ENCODE measurements around the gene PDE6C. TPM values are rescaled to one million over a fixed set of nuclear protein-coding genes. Genes with fewer than 3 reads are reported as not detected.

The PDE6C gene
- polyA plus RNA-seq, 1 of the 3 experiments (the other 2 are of a cell fraction) = not detected

DNA sequence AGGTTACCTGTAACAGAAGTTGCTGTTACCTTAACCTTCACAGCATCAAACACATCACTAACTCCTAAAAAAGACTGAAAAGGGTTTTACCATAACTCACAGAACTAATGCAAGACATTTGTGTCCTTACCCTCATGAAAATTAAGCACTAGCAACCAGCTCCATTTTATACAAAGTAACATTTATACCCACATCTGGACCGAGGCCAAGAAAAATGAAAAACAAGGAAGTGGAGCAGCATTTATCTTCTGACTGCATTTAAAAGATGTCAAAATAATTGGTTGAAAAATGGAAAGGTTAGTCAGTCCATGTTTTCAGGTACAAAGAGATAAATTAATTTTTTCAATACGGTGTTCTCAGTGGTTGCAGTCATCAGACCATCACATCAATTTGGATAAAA lies 8.2 kb upstream of the PDE6C start:
- Histone ChIP-seq H3K79me2 (ENCODE audit: insufficient read depth) (no peaks in the 10 kb centered on the region), H3K4me3 (ENCODE audit: low read depth in 2 of 2, low read length in 1 of 2) (no peak overlapping the region), H2AFZ (ENCODE audit: low read depth) (no peak overlapping the region), H3K4me2 (no peak overlapping the region), H4K20me1 (ENCODE audit: insufficient read depth) (no peaks in the 10 kb centered on the region), H3K27me3 (ENCODE audit: insufficient read depth) (peaks cover 28% of the 10 kb centered on the region; the same call in 1 of the 2 replicates), H3K9me2 (no peaks in the 10 kb centered on the region), H3K9me3 (no peaks in the 10 kb centered on the region), H3K36me3 (replicated peaks in 1 of 2; ENCODE audit: control insufficient read depth in 1 of 2, insufficient read depth in 2 of 2, low read length in 1 of 2) (no peaks in the 10 kb centered on the region), H3F3A (replicated peaks; ENCODE audit: insufficient read depth) (no peaks in the 10 kb centered on the region), H3K4me1 (ENCODE audit: control insufficient read depth in 1 of 2, insufficient read depth in 2 of 2, low read depth in 1 of 2, low read length in 1 of 2) (peaks cover 0 to 5% of the 10 kb centered on the region in 2 experiments; a peak in 1 of 4 replicates), H3K27ac (ENCODE audit: low read depth in 2 of 2, low read length in 1 of 2) (no peak overlapping the region), H3K9ac (no peak overlapping the region)
- DNase-seq = no peak
- POLR2A ChIA-PET = no interaction called here
- TF ChIP-seq MEF2A (IDR thresholded peaks at IDR 0.05; ENCODE audit: borderline replicate concordance, low read depth) (no peak), POLR2AphosphoS5 (IDR thresholded peaks at IDR 0.05; ENCODE audit: low read depth, low read length) (no peak), CHD2 (IDR thresholded peaks at IDR 0.05; ENCODE audit: low read length, partially characterized antibody) (no peak), RCOR1 (IDR thresholded peaks at IDR 0.05; ENCODE audit: low read length) (no peak), EZH2phosphoT487 (IDR thresholded peaks at IDR 0.05; ENCODE audit: borderline replicate concordance, low read depth) (no peak), TAF1 (IDR thresholded peaks at IDR 0.05; ENCODE audit: borderline replicate concordance, low read depth, low read length) (no peak), GABPA (IDR thresholded peaks at IDR 0.05; ENCODE audit: low read depth) (no peak), FOXJ3 (CRISPR knock-in tag; IDR thresholded peaks at IDR 0.05) (no peak), SIN3A (IDR thresholded peaks at IDR 0.05; ENCODE audit: borderline replicate concordance, low read depth, low read length) (no peak), RFX5 (IDR thresholded peaks at IDR 0.05; ENCODE audit: low read length) (no peak)
- TF ChIP-seq, protein P1, sequence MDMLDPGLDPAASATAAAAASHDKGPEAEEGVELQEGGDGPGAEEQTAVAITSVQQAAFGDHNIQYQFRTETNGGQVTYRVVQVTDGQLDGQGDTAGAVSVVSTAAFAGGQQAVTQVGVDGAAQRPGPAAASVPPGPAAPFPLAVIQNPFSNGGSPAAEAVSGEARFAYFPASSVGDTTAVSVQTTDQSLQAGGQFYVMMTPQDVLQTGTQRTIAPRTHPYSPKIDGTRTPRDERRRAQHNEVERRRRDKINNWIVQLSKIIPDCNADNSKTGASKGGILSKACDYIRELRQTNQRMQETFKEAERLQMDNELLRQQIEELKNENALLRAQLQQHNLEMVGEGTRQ (IDR thresholded peaks at IDR 0.05; ENCODE audit: borderline replicate concordance, low read depth, low read length) = no peak
- TF ChIP-seq, protein P2, sequence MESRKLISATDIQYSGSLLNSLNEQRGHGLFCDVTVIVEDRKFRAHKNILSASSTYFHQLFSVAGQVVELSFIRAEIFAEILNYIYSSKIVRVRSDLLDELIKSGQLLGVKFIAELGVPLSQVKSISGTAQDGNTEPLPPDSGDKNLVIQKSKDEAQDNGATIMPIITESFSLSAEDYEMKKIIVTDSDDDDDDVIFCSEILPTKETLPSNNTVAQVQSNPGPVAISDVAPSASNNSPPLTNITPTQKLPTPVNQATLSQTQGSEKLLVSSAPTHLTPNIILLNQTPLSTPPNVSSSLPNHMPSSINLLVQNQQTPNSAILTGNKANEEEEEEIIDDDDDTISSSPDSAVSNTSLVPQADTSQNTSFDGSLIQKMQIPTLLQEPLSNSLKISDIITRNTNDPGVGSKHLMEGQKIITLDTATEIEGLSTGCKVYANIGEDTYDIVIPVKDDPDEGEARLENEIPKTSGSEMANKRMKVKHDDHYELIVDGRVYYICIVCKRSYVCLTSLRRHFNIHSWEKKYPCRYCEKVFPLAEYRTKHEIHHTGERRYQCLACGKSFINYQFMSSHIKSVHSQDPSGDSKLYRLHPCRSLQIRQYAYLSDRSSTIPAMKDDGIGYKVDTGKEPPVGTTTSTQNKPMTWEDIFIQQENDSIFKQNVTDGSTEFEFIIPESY (IDR thresholded peaks at IDR 0.05; ENCODE audit: borderline replicate concordance, low read depth) = no peak
- TF ChIP-seq, protein P3, sequence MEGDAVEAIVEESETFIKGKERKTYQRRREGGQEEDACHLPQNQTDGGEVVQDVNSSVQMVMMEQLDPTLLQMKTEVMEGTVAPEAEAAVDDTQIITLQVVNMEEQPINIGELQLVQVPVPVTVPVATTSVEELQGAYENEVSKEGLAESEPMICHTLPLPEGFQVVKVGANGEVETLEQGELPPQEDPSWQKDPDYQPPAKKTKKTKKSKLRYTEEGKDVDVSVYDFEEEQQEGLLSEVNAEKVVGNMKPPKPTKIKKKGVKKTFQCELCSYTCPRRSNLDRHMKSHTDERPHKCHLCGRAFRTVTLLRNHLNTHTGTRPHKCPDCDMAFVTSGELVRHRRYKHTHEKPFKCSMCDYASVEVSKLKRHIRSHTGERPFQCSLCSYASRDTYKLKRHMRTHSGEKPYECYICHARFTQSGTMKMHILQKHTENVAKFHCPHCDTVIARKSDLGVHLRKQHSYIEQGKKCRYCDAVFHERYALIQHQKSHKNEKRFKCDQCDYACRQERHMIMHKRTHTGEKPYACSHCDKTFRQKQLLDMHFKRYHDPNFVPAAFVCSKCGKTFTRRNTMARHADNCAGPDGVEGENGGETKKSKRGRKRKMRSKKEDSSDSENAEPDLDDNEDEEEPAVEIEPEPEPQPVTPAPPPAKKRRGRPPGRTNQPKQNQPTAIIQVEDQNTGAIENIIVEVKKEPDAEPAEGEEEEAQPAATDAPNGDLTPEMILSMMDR (IDR thresholded peaks at IDR 0.05) = no peak
- CTCF ChIA-PET = no interaction called here
- WGBS (ENCODE audit: low lambda C conversion rate) = 15% methylated on average over 2 of the region's 2 CpGs

DNA sequence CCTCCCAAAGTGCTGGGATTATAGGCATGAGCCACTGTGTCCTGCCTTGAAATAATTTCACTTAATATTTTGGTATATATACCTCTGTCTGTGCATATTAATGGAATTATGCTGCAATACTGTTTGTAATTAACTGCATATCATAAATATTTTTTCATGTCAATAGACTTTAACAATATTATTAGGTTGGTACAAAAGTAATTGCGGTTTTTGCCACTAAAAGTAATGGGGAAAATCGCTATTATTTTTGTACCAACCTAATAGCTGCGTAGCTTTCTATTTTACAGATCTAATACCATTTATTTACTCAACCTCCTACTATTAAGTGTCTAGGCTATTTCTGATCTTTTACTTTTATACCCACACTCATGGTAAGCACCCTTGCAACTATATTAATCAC lies 3.9 kb upstream of the PDE6C start:
- no peaks in the 10 kb centered on the region for H3K36me3 ChIP-seq (replicated peaks in 1 of 2; ENCODE audit: control insufficient read depth in 1 of 2, insufficient read depth in 2 of 2, low read length in 1 of 2)
- H3K9ac ChIP-seq = no peak overlapping the region
- H3K79me2 ChIP-seq (ENCODE audit: insufficient read depth) = no peaks in the 10 kb centered on the region
- H4K20me1 ChIP-seq (ENCODE audit: insufficient read depth) = no peaks in the 10 kb centered on the region
- no peaks in the 10 kb centered on the region for H3K4me1 ChIP-seq (ENCODE audit: control insufficient read depth in 1 of 2, insufficient read depth in 2 of 2, low read depth in 1 of 2, low read length in 1 of 2)
- no peak overlapping the region for H3K4me2 ChIP-seq
- no peak for TF ChIP-seq TCF12 (IDR thresholded peaks at IDR 0.05)
- no peaks in the 10 kb centered on the region for H3F3A ChIP-seq (replicated peaks; ENCODE audit: insufficient read depth)
- ChIA-PET POLR2A (no interaction called here), CTCF (no interaction called here)
- H3K9me3 ChIP-seq = no peaks in the 10 kb centered on the region
- WGBS (ENCODE audit: low lambda C conversion rate) = 35% methylated on average over 3 of the region's 3 CpGs
- no peaks in the 10 kb centered on the region for H3K9me2 ChIP-seq
- H3K27me3 ChIP-seq (ENCODE audit: insufficient read depth) = peaks cover 12% of the 10 kb centered on the region; the same call in 1 of the 2 replicates
- DNase-seq = no peak
- H2AFZ ChIP-seq (ENCODE audit: low read depth) = no peak overlapping the region
- H3K27ac ChIP-seq (ENCODE audit: low read depth in 2 of 2, low read length in 1 of 2) = no peak overlapping the region
- H3K4me3 ChIP-seq (ENCODE audit: low read depth in 2 of 2, low read length in 1 of 2) = no peak overlapping the region

All from SK-N-SH (cell line).